ENCODE data around the gene LRSAM1.

Gene LRSAM1

DNA sequence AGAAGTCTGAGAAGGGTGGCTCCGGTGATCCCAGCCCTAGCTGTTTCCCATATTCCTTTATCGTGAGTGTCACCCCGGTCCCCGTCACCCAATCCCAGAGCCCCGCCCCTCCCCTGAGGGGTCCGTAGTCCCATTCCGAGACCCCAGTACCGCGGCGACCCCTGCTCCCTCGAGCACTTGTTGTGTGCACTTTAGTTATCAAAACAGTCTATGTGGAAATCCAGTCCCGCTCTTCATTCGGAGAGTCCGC, 223 bp downstream of the LRSAM1 start:
- TF ChIP-seq, protein P1, sequence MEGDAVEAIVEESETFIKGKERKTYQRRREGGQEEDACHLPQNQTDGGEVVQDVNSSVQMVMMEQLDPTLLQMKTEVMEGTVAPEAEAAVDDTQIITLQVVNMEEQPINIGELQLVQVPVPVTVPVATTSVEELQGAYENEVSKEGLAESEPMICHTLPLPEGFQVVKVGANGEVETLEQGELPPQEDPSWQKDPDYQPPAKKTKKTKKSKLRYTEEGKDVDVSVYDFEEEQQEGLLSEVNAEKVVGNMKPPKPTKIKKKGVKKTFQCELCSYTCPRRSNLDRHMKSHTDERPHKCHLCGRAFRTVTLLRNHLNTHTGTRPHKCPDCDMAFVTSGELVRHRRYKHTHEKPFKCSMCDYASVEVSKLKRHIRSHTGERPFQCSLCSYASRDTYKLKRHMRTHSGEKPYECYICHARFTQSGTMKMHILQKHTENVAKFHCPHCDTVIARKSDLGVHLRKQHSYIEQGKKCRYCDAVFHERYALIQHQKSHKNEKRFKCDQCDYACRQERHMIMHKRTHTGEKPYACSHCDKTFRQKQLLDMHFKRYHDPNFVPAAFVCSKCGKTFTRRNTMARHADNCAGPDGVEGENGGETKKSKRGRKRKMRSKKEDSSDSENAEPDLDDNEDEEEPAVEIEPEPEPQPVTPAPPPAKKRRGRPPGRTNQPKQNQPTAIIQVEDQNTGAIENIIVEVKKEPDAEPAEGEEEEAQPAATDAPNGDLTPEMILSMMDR (IDR thresholded peaks at IDR 0.05; ENCODE audit: low read depth, low read length) = no peak
- peak overlapping the region; percentile 90 for H3K4me3 ChIP-seq (ENCODE audit: low read depth, low read length)

DNA sequence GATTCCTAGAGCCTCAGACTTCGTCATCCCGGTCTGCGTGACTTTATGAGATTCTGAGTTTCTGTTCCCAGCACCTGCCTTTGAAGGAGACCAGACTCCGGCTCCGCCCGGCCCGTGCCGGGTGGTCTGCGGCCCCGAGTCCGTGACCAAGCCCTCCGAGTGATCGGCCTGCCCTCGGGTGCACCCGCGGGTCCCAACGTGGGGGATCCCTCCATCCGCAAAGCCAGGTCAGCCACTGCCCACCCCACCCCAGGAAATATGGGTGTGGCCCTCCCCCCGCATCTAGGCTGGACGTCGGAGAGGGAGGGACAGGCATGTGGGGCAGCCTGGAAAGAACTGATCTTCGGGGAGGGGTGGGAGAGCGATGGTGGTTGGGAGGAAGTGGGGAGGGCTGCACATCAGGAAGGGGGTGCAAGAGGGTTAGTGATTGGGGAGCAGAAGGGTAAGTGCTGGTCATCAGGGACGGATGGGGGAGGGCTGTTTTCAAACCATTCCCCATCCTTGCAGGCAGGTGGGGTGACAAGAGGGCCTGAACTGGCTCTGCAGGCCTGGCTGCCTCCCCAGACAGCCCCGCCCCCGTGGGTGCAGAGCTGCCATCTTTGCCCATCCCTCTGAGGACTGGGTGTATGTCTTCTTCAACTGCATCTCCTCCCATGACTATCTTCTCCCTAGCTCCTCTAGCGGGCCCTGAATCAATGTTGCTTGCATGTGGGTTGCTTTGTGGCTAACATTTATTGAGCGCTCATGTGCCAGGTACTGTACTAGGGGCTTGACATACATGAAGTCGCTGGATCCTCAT, 747 bp downstream of the LRSAM1 start:
- peak overlapping the region; percentile 90 for H3K4me3 ChIP-seq (ENCODE audit: low read depth, low read length)
- TF ChIP-seq, protein P1 (IDR thresholded peaks at IDR 0.05; ENCODE audit: low read depth, low read length) = no peak

DNA sequence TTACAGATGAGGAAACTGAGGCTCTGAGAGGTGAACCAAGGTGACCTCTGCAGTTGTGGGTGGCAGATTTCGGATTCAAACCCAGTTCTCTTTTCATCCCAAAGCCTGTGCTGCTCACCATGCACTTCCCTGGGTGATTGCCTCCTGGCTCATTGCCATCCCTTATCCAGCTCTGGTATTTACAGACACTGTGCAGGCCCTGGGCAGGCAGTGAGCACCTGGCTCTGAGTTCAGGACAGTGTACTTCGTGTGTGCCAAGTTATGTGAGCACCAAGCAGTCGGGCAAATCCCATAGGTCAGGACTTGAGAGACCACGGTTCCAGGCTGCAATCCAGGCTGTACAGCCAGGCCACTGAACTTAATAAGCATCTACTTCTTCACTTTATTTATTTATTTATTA, 1.4 kb downstream of the LRSAM1 start:
- peak overlapping the region; percentile 90 for H3K4me3 ChIP-seq (ENCODE audit: low read depth, low read length)
- TF ChIP-seq, protein P1 (IDR thresholded peaks at IDR 0.05; ENCODE audit: low read depth, low read length) = no peak

DNA sequence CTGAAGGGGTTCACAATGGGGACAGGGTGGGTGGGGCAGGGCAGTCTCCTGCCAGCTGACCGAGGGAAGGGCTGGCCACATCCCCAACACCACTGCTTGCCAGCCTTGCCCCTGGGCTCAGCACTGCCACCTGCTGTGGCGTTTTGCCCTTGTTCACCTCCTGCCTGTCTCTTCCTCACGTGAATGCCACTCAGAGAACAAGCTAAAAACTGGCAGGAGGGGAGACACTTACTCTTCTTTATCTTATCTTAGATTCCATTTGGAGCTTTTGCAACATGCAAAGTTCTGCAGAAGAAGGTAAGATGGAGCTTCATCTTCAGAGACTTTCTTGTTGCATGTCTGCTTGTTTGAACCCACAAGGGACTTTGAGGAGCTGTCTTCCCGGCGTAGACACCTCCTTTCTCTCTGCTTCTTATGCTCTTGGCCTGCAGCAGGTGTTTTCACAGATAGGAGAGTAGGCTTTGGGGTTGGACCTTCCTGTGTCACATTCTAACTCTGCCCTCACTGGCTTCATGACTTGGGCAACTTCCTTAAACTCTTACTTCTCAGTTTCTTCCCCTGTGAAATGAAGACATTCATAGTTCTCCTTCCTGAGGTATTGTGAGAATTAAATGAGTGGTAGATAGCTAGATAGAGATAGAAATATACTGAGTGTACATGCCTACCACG, 4.1 kb downstream of the LRSAM1 start:
- TF ChIP-seq, protein P1 (IDR thresholded peaks at IDR 0.05; ENCODE audit: low read depth, low read length) = no peak
- H3K4me3 ChIP-seq (ENCODE audit: low read depth, low read length) = no peak overlapping the region

DNA sequence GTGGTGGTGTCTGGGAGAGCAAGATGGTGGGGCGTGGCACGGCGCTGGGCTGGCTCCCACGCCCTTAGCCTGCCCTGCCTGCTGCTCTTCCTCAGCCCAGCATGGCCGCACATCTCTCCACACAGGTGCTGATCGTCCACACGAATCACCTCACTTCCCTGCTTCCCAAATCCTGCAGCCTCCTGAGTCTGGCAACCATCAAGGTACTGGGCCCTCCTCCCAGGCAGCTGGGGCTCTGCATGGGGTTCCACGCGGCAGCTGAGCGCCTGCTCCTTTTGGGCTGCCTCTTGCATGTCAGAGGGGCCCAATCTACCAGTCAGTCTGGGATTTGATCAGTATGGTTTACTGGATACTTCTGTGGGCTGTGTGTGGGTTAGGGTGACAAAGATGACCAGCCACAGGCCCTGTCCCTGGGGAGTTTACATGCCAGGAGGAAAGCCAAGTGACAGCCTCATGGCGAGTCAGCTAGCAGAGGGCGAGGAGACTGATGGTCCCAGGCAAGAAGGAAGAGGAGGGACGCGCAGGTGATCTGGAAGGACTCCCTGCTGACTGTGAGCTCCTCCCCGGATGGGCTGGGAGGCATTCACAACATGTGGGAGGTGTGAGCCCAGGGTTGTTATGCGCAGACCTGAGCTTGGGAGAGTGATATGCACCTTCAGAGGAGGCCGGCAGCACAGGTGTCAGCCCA, 6.0 kb downstream of the LRSAM1 start:
- TF ChIP-seq, protein P1 (IDR thresholded peaks at IDR 0.05; ENCODE audit: low read depth, low read length) = no peak
- H3K4me3 ChIP-seq (ENCODE audit: low read depth, low read length) = no peak overlapping the region

DNA sequence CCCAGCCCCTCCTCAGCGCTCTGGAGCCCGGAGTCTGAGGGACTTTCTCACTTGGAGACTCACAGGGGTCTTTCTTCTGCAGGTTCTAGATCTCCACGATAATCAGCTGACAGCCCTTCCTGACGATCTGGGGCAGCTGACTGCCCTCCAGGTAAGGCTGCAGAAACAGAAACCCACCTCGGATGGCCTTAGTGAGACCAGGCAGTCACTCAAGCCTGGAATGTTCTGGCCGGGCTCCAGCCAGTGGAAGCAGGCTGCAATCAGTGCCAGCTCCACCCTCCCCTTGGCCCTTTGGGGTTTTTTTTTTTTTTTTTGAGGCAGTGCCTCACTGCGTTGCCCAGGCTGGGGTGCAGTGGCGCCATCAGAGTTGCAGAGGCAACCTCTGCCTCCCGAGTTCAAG, 7.6 kb downstream of the LRSAM1 start:
- TF ChIP-seq, protein P1 (IDR thresholded peaks at IDR 0.05; ENCODE audit: low read depth, low read length) = no peak
- no peak overlapping the region for H3K4me3 ChIP-seq (ENCODE audit: low read depth, low read length)

DNA sequence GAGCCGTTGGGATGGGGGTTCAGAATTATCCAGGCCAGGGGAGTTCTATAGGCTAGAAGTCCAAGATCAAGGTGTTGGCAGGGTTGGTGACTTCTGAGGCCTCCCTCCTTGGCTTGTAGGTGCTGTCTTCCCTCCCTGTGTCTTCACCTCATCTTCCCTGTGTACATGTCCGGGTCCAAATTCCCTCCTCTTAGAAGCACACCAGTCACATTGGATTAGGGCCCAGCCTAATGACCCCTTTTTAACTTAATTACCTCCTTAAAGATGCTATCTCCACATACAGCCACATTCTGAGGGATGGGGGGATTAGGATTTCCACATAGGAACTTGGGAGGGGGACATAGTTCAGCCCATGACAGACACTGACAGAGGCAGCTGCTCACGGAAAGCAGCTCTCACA, 12.1 kb downstream of the LRSAM1 start:
- no peak overlapping the region for H3K4me3 ChIP-seq (ENCODE audit: low read depth, low read length)
- TF ChIP-seq, protein P1 (IDR thresholded peaks at IDR 0.05; ENCODE audit: low read depth, low read length) = no peak

Data from WI38 (cell line).